Liver (tissue), 3 donors: ENCODE measurements around the gene PLXNB1.

Experiments
- ATF3 ChIP-seq: IDR thresholded peaks from 2 replicates; pipeline ENCODE4 v1.6.1; 2016; ENCODE audit warnings: antibody characterized with exemption
- CTCF ChIP-seq: fragments of 150-350 bp; IDR thresholded peaks from 2 replicates; pipeline ENCODE4 v1.5.1; 2017; ENCODE audit warnings: improper control_type of control experiment, low read depth, low read length; ENCODE audit not compliant: missing input control
- GABPA ChIP-seq, 2 donors: IDR thresholded peaks in 1 of 2; conservative IDR thresholded peaks in 1 of 2; 2 replicates each; pipeline ENCODE4 v1.6.1; 2016; ENCODE audit warnings: antibody characterized with exemption in 2 of 2, mild to moderate bottlenecking in 1 of 2, moderate library complexity in 1 of 2
- HNF4G ChIP-seq: IDR thresholded peaks from 2 replicates; pipeline ENCODE4 v1.6.1; 2016; ENCODE audit warnings: antibody characterized with exemption
- REST ChIP-seq: IDR thresholded peaks from 2 replicates; pipeline ENCODE4 v1.6.1; 2016; ENCODE audit warnings: antibody characterized with exemption, mild to moderate bottlenecking
- RXRA ChIP-seq, 2 donors: IDR thresholded peaks; 2 replicates each; pipeline ENCODE4 v1.6.1; 2017 to 2018; ENCODE audit warnings: antibody characterized with exemption in 2 of 2, mild to moderate bottlenecking in 1 of 2
- SP1 ChIP-seq: IDR thresholded peaks from 2 replicates; pipeline ENCODE4 v1.6.1; 2018; ENCODE audit warnings: antibody characterized with exemption, mild to moderate bottlenecking
- TAF1 ChIP-seq: conservative IDR thresholded peaks from 2 replicates; pipeline ENCODE4 v1.6.1; 2016; ENCODE audit warnings: antibody characterized with exemption, mild to moderate bottlenecking
- YY1 ChIP-seq: IDR thresholded peaks from 2 replicates; pipeline ENCODE4 v1.6.1; 2016; ENCODE audit warnings: antibody characterized with exemption, mild to moderate bottlenecking
- donor health status: healthy.
- donor health status: healthy.

- TF ChIP-seq CTCF (no peak), RXRA (IDR thresholded peaks at IDR 0.05) (no peak), YY1 (no peak), ATF3 (no peak), SP1 (no peak), REST (no peak), GABPA (IDR thresholded peaks at IDR 0.05 in 1 of 2, conservative IDR thresholded peaks at IDR 0.05 in 1 of 2) (no peak), TAF1 (no peak), HNF4G (no peak)
These were observed 17.4 kb downstream of the PLXNB1 start for GRCh38 chr3:48412375-48413001.
